ENCODE results near the gene AGPAT2. TPM values are rescaled to one million over a fixed set of nuclear protein-coding genes. Genes with fewer than 3 reads are reported as not detected.

The AGPAT2 gene
- polyA plus RNA-seq, 1 of the 3 experiments (the other 2 are of a cell fraction): 46.8 TPM

- Histone ChIP-seq H2AFZ (ENCODE audit: low read depth) (no peak overlapping the region), H3K4me2 (peak overlapping the region; percentile 90), H3F3A (replicated peaks; ENCODE audit: insufficient read depth) (peaks cover 17% of the 10 kb centered on the region), H3K27ac (ENCODE audit: low read depth in 2 of 2, low read length in 1 of 2) (peak overlapping the region in 1 of 2 experiments; percentile 71; a peak in 2 of 4 replicates), H3K4me3 (ENCODE audit: low read depth in 2 of 2, low read length in 1 of 2) (peak overlapping the region; percentile 61 to 69), H3K79me2 (ENCODE audit: insufficient read depth) (no peaks in the 10 kb centered on the region), H3K4me1 (ENCODE audit: control insufficient read depth in 1 of 2, insufficient read depth in 2 of 2, low read depth in 1 of 2, low read length in 1 of 2) (peaks cover 4 to 18% of the 10 kb centered on the region in 2 experiments; a peak in 1 of 4 replicates), H3K36me3 (replicated peaks in 1 of 2; ENCODE audit: control insufficient read depth in 1 of 2, insufficient read depth in 2 of 2, low read length in 1 of 2) (no peaks in the 10 kb centered on the region), H4K20me1 (ENCODE audit: insufficient read depth) (no peaks in the 10 kb centered on the region), H3K9me3 (no peaks in the 10 kb centered on the region), H3K27me3 (ENCODE audit: insufficient read depth) (no peaks in the 10 kb centered on the region), H3K9me2 (no peaks in the 10 kb centered on the region), H3K9ac (peak overlapping the region; percentile 67)
- TF ChIP-seq ELF1 (IDR thresholded peaks at IDR 0.05) (no peak), SIN3A (IDR thresholded peaks at IDR 0.05; ENCODE audit: borderline replicate concordance, low read depth, low read length) (no peak), ZBTB33 (IDR thresholded peaks at IDR 0.05; ENCODE audit: borderline replicate concordance, low read depth) (no peak), TAF1 (IDR thresholded peaks at IDR 0.05; ENCODE audit: borderline replicate concordance, low read depth, low read length) (no peak), MEF2A (IDR thresholded peaks at IDR 0.05; ENCODE audit: borderline replicate concordance, low read depth) (no peak), RFX5 (IDR thresholded peaks at IDR 0.05; ENCODE audit: low read length) (no peak), NFIC (IDR thresholded peaks at IDR 0.05; ENCODE audit: borderline replicate concordance) (no peak), RXRA (IDR thresholded peaks at IDR 0.05; ENCODE audit: borderline replicate concordance, low read depth) (no peak), SMC3 (IDR thresholded peaks at IDR 0.05; ENCODE audit: low read depth, low read length) (no peak), EP300 (IDR thresholded peaks at IDR 0.05; ENCODE audit: borderline replicate concordance in 1 of 2, low read depth in 1 of 2, low read length in 1 of 2) (no peak), USF1 (IDR thresholded peaks at IDR 0.05; ENCODE audit: borderline replicate concordance, low read depth) (no peak), EZH2phosphoT487 (IDR thresholded peaks at IDR 0.05; ENCODE audit: borderline replicate concordance, low read depth) (no peak)
- 4% methylated on average over 27 of the region's 56 CpGs for WGBS (ENCODE audit: low lambda C conversion rate)
- ChIA-PET CTCF (interaction anchor here (1.0 to 8.4 kb wide), 9 partner anchors 15 to 429 kb away, joined by 3 to 99 read pairs (median 4); partner anchors contain the start of gene LCN8), POLR2A (interaction anchor here (0.8 to 4.2 kb wide), 3 partner anchors 9 to 25 kb away, joined by 5 to 51 read pairs (median 12); partner anchors contain the start of gene AGPAT2)
- DNase-seq: peak; percentile 77
These were observed 25.7 kb upstream of the AGPAT2 start for GRCh38 chr9:136712690-136713544.
